CD4-positive, alpha-beta T cell treated with Interleukin-1 beta for 1 hour (primary cell): ENCODE data around the gene CPXM2.

ENCODE experiments used
- DNase-seq, 2 donors: peaks; one replicate each; pipeline ENCODE4 v3.0.0-alpha.2; 2020 to 2022

CPXM2 gene

DNA sequence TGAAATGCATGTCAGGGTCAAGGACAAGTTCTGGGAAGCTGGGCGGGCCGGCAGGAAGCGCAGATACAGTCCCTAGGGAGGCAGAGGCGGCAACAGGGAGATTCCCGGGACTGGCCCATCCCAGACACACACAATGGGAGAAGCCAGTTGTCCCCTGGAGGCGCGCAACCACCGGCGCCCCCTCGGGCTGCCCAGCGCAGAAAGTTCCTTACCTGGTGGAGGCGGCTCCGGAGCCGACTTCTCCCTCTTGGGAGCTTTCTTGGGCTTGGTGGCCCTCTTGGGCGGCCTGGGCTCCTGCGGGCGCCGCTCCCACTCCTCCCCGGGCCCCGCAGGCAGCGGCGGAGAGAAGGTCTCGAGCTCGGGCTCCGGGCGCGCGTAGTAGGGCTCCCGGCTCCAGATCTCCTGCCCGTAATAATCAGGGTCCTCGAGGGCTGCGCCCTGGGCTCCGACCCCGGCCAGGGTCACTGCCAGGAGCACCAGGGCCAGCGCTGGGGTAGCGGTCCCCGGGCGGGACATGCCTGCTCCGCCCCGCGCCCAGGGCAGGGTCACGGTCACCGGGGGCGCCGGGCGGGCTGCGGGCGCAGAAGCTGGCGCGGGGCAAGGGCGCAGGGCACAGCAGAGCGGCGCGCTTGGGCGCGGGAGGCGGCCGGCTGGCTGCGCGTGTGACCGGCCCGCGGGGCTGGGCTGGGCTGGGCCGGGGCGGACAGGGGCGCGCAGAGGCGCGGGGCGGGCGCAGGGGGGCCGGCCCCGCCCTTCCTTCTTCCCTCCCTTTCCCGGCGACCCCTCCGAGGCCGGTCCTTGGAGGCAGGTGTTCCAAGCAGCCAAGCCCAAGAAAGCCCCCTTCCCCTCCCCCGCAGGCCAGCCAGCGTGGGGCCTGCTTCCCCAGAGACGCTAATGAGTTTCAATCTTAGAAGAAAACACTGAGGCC is at the start of gene CPXM2:
CPXM2 (minus strand) TSS at position 664 of the 928 bp plus-strand sequence; CDS start at position 516, 148 bp downstream.
- DNase-seq: no peak

GRCh38 chr10:123939591-123939990 is 48.0 kb upstream of the CPXM2 start:
- DNase-seq: no peak

- no peak for DNase-seq
Measured at GRCh38 chr10:123938890-123939289, 47.3 kb upstream of the CPXM2 start.

DNA sequence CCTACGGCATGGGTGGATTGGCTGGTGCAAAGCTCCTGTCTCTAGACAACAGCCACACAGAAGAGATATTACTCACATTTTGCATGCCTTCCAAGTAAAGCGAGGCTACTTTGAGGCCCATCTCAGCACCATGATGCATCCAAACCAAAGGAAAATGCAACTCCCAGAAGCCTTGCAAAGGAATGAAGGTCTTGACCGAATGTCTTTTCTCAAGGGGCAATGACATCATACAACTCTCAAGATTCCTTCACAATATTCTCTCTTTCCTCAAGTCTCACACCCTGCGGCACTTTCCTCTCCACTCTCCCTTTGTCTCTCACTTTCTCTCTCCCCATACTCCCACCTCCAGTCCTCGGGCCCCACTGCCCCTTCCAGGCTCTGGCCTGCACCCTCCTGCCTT is 44.8 kb upstream of the CPXM2 start:
- DNase-seq: no peak

DNA sequence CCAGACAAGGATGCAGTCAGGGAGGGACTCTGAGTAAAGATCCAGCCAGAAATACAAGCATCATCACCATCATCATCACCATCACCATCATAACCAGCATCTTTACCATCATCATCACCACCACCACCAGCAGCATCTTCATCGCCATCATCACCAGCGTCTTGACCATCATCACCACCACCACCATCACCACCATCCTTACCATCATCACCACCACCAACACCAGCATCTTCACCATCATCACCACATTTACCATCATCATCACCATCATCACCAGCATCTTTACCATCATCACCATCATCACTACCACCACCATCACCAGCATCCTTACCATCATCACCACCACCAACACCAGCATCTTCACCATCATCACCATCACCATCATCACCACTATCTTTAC is 44.1 kb upstream of the CPXM2 start:
- DNase-seq: no peak

- DNase-seq: no peak
Measured at GRCh38 chr10:123934846-123935245, 43.2 kb upstream of the CPXM2 start.

DNA sequence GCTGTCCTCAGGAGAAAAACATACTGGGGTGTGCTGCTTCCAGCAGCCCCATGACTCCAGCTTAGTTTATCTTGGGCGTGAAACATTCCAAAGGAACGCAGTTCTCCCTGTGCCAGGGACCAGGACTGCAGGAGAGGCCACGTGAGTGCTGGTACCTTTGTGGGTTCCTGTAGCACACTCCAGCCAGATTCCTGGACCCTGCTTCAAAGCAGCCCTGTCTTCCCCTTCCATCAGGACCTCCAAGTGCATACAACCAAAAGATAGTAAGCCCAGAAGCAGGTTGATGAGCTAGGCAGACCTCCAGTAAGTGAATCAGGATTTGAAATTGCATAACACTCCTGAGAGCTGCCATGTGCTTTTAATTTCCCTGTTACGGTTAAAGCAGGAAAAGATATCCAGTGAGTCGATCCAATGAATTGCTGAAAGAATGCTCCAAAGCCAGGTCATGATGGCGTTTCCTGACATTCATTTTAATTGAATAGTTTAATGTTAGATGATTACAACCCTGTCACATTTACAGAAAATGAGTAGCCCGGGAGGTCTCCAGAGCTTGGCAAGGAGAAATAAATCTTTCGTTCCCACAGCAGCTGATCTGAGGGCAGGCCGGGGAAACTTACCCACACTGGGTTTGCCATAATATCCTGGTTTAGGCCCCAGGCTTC is 38.9 kb upstream of the CPXM2 start:
- no peak for DNase-seq

DNA sequence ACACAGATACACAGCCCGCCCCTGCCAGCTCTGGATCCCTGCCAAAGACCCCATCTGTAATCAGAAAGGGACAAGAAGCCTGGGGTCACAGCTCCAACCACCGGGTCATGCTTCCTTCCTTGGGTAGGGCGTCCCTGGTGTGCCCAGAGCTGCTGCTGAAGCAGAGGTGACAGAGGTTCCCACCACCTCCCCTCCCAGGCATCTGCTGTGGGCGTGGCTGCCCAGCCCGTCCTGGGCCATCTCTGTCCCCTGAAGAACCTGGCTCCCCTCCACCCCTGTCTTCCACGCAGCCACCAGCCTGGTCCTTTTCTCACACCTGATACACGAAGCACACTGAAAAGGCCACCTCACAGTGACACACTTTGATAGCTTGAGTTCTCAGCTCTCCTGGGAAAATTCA is 38.2 kb upstream of the CPXM2 start:
- DNase-seq: no peak

- DNase-seq: no peak
Measured at GRCh38 chr10:123928427-123928826, 36.8 kb upstream of the CPXM2 start.

GRCh38 chr10:123926401-123927264 is 35.0 kb upstream of the CPXM2 start:
- no peak for DNase-seq

GRCh38 chr10:123922126-123922525 is 30.5 kb upstream of the CPXM2 start:
- no peak for DNase-seq

DNA sequence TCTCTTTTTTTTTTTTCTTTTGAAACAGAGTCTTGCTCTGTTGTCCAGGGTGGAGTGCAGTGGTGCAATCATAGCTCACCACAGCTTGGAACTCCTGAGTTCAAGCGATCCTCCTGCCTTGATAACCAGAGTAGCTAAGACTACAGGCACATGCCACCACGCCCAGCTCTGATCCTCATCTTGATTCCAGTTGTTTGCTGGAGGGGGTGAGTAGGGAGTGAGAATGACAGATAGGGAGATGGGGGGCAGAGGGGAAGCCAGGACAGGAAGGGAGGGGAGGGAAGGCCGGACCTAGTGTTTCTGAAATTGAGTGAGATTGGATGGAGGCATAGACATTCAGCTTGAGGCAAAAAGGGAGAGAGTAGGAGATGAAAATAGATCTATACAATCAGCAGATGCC is 25.2 kb upstream of the CPXM2 start:
- DNase-seq: no peak

DNA sequence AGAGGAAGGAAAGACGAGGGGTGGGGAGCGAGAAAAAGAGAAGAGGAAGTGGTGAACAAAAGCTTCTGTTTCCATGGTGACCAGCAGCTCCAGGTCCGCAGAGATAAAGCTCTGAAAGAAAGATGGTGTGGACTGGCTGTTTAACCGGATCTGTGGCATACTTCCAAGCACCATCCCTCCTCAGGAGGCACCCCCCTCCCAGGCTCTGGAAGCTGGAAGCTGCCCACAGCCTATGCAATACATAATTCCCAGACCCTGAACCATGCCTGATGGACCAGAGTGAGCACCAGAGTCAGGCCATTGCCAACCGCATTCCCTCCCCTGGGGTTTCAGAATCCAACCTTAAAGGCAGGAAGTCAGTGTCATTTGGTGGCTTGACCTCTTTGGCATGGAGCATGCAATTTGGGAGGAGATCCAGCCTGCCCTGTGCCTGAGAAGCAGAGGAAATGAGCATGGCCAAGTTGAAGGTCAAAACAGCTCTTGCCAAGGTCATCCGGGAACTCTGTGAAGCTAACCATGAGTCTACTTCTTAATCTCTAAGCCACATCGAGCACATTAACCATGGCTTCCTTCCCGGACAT is 22.2 kb upstream of the CPXM2 start:
- no peak for DNase-seq

DNA sequence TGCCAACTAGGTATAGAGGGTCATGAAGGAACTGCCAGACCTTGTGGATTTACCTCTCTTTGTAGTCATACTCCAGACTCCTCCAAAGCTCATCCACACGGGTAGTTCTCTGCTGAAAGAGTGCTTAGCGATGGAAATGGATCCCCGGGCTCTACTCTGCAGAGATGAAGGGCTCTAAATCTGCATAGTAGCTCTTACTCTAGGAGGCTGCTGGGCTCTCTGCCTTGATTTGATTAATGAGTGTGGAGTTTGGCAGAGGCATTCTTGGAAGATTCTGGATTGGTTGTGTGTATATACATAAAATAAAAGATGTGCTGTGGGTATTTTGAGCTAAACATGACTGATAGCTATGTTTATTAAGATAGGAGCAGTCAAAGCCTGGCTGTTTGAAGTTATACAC is 21.3 kb upstream of the CPXM2 start:
- DNase-seq: no peak

- no peak for DNase-seq
Measured at GRCh38 chr10:123912466-123912865, 20.9 kb upstream of the CPXM2 start.

DNA sequence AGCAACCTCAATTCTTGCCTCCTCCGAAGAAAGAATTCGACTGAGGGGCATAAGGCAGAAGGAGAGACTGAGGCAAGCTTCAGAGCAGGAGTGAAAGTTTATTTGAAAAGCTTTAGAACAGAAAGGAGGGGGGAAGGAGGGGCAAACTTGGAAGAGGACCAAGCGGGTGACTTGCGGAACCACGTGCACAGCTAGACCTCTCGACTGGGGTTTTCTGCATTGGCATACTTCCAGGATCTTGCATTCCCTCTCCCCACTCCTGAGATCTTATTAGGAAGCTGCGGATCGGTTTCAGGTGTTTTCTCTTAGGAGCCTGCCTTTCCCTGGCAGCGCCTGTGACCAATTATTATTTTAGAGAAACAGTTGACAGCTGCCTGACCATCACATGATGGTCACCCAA is 20.3 kb upstream of the CPXM2 start:
- DNase-seq: no peak

DNA sequence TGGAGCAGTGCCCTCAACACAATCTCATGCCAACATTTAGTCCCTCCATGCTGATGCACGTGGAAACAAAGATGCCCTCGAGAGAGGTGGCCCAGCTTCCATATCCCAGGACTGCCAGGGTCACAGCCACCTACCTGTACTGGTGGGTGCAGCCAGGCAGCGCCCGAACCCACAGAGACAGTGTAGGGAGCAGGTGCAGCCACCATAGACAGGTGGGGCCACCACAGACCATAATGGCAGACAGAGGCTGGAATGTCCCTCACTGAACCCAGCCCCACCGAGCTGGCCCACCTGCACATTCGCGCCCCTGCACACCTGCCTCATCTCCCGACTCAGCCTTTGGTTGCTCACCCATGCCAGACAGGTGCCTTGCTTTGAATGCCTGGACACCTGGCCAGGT is 18.3 kb upstream of the CPXM2 start:
- no peak for DNase-seq

DNA sequence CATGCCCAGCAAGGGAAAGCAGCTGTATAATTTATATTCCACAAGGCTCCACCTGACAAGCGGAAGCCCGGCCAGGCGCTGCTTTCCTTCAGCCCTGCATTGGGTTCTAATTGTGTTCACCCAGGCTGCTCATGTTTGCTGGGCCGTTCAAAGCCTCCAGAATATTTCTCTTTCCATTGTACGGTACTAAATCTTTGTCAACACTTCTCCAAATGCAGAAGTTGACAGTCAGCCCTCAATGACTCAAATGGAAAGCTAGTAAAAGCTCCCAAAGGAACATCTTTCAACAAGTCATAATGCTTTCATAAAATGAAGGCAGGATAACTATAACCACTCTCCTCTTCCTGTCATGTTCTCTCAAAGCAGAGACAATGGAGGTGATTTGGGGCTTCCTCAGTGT is 17.8 kb upstream of the CPXM2 start:
- no peak for DNase-seq

DNA sequence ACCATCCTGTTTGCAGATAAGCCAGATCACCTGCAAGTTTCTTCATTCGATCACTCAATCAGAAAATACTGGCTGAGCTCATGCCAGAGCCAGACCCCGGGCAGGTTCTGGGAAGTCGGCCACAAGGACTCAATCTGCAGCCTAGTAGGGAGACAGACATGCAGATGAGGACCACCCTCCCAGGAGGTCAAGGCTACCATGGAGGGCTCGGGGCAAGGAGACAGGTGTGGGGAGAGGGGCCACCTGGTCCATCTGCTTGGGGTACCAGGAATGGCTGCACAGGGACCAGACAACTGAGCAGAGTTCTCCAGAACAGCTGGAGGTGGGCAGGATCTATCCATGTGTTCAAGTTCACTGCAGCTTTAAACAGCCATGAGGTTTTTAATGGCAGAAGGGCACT is 16.8 kb upstream of the CPXM2 start:
- no peak for DNase-seq

GRCh38 chr10:123906884-123907652 is 15.5 kb upstream of the CPXM2 start:
- DNase-seq: no peak

DNA sequence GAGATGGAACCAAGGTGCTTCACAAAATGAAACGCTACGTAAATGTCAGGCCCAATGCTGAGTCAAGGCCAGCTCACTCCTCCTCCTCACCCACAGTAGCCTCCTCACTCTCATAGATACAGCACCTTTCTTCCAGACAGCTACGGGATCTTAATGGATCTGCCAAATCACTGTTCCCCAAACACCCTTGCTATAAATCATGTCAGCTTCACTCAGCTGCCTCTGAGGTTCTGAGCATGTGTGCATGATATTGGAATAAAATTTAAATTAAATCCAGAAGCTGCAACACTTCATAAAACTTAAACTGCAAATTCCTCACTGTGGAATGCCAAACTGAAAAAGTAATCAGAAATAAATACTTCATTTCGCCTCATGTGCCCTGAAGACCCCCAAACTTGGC is 14.7 kb upstream of the CPXM2 start:
- no peak for DNase-seq

DNA sequence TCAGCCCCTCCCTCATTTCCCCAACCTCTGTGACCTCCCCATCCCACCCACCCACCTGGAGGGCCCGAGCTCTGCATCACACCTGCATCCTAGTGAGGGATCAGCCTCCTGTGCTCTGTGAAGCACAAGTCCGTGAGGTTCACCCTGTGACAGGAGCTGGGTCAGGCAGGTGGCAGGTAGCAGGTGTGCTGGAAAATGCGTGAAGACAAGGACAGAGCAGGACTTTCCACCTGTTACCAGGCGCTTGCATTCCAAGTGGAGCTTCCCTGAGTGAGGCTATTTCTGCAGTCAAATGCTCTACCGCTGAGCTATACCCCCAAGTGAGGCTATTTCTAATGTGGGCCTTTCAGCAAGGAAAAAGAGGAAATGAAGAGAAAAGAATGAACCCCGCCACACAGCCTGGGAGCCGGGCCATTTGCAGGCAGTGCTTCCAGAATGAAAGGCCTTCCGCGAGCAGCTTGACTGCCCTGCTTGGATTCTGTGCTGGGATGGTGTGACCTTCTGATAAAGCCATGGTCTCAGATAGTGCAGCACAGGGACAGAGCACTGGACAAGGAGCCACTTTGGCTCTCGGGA is 13.3 kb upstream of the CPXM2 start:
- no peak for DNase-seq
